Urothelium cell line (cell line): ENCODE results near the gene ZNF407.
A peak's percentile ranks its signal among the peaks of the same experiment; 100 is the strongest.

Source experiments
- DNase-seq: peaks from one replicate; pipeline ENCODE4 v3.0.0; 2011; ENCODE audit warnings: low spot score, mixed read lengths
- FAIRE-seq: peaks from 2 replicates; lab custom pipeline; 2011; peaks lifted over from hg19 to GRCh38; lab: Jason Lieb, UNC

The ZNF407 gene

GRCh38 chr18:74869904-74870863 lies 272.5 kb downstream of the ZNF407 start:
- FAIRE-seq (no peak), DNase-seq (no peak)

DNA sequence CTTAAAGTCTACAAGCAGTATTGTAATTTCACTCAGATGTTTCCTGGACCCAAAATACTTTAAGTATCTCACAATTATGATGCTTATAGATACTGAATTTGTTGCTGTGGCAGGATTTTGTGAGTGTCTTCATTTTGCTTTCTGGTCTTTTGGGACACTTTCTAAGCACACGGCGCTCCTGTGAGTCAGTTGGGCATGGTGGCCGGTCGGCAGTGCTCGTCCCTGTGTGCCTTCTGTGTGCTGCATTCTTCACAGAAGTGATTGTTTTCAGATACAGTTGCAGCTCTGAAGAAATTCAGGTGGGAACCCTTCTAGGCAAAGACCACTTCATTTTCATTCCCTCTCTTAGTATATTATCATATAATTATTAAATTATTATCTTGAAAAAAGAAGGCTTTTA lies 273.3 kb downstream of the ZNF407 start:
- no peak for FAIRE-seq
- no peak for DNase-seq

GRCh38 chr18:74873629-74874028 lies 276.0 kb downstream of the ZNF407 start:
- no peak for FAIRE-seq
- no peak for DNase-seq

- FAIRE-seq (no peak), DNase-seq (no peak)
These were observed 276.7 kb downstream of the ZNF407 start for GRCh38 chr18:74874351-74874750.

GRCh38 chr18:74876630-74877243 lies 279.1 kb downstream of the ZNF407 start:
- DNase-seq (no peak), FAIRE-seq (no peak)

DNA sequence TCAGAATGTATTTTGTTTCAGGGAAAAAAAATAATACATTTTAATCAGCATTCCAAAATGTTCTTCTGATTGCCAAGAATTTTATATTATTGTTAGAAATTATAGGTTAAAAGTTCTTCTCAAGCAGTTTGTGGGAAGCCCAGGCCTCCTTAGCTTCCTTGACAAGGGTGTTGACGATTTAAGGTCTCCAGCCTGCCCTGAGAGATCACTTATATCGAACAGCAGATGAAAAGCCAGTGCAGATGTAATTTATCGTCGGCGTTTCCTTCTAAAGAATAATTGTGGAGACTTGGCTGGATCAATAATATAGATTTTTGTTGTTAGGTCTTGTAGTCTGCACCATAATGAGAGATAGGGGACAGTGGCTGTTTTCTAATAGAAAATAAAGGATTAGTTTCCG lies 280.6 kb downstream of the ZNF407 start:
- FAIRE-seq (no peak), DNase-seq (no peak)

DNA sequence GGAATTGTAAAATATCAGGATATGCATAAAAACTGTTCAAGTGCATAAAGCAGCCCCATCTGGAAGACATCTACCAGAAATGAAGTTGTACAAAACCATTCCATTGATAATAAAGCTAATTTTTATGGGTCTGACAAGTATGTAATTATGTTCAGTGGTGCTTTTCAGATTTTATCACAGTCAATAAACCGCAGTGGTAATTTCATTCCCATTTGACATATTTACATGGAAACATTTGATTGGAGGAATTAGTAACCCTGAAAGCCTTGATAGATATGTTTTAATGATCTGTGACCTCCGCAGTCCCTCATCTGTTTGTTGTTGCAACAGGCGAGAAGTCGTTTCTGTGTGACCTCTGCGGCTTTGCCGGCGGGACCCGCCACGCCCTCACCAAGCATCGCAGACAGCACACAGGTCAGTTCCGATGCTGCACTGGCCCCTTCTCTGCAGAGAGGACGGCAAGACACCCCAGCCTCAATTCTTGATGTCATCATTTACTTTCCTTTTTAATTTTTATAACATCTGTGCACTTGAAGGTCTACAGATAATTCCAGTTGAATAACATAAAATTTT lies 283.1 kb downstream of the ZNF407 start:
- no peak for FAIRE-seq
- DNase-seq, result no peak

GRCh38 chr18:74892066-74892627 lies 294.5 kb downstream of the ZNF407 start:
- no peak for DNase-seq
- FAIRE-seq, result no peak

DNA sequence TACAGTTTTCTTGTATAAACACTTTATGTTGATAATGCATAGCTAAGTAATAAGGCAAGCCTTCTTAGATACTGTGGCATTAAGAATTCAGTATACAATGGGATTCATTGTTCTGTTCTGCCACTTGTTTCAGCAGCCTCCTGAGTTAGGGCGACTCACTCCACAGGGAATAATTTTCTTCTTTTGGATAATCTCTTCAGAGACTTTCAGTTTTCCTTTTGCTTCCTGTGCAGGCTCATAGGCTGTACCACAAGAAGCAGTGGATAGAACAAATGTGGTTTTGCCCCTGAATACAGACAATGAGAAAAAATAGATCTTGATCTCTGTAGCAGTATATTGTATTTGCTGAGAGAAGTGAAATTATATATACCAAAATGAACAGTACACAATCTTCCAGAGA lies 298.0 kb downstream of the ZNF407 start:
- FAIRE-seq (no peak), DNase-seq (no peak)

- DNase-seq, result peak; percentile 41
- peak; percentile 23 for FAIRE-seq
These were observed 298.8 kb downstream of the ZNF407 start for GRCh38 chr18:74896390-74896991.

GRCh38 chr18:74897971-74898657 lies 300.4 kb downstream of the ZNF407 start:
- DNase-seq (peak; percentile 6), FAIRE-seq (no peak)

DNA sequence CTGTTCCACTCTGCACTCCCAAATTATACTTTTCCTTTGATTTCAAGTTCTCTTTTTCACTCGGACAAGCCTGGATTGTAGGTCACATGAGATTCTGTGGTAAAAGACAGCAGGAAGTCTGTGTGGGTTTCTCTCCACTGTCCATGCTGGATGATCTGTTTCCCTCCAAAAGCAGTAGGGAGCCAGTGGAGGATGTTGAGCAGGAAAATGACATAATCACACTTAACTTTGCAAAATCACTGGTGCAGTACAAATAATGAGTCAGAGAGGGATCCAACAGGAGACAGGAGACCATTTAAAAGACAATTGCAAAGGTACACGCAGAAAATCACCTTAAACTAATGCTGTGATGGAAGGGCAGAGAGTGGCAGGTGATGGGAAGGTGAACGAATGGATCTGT lies 301.3 kb downstream of the ZNF407 start:
- no peak for FAIRE-seq
- peak; percentile 22 for DNase-seq

DNA sequence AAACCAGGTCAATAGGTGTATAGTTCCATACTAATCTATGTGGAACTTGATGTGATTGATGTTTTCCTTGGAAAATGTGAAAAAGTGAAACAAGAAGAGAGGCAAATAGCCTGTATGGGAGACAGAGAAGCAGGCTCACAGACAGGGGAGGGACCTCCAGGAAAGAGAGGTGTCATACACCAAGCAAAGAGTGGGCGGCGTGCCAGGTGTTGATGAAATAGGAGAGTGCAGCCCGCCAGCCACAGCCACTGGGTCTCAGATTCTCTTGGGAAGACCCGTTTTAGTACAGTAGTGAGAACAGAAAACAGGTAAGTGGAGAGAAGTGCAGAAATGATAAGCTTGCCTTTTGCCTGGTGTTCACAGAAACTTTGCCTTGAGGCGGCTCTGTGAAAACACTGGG lies 301.9 kb downstream of the ZNF407 start:
- FAIRE-seq, result no peak
- no peak for DNase-seq

- no peak for FAIRE-seq
- no peak for DNase-seq
These were observed 303.9 kb downstream of the ZNF407 start for GRCh38 chr18:74901362-74902146.

- FAIRE-seq, result no peak
- no peak for DNase-seq
These were observed 304.4 kb downstream of the ZNF407 start for GRCh38 chr18:74902147-74902455.

DNA sequence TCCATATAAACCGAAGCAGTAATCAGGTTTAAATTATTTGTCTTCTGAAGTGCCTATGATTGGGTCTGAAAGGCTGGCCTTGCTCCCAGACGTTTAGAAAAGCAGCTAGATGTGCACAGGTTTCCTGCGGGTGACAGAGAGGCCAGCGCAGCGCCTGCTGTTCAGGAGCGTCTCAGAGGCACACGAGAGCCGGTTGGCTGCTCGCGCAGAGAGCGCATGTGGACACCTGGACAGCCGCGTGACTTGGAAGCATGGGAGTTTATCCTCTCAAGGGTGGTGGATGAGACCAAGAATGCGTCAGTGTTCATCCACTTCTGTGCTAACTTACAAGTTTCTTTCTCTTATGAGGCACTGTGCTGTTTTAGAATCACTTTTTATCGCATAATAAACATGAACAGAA lies 307.6 kb downstream of the ZNF407 start:
- FAIRE-seq, result no peak
- DNase-seq, result no peak

- FAIRE-seq, result no peak
These were observed 308.5 kb downstream of the ZNF407 start for GRCh38 chr18:74906184-74906583.

GRCh38 chr18:74914052-74914591 lies 316.5 kb downstream of the ZNF407 start:
- DNase-seq (no peak), FAIRE-seq (no peak)

More at GRCh38 chr18:74906184-74906583, 308.5 kb downstream of the ZNF407 start:
- DNase-seq, result no peak

GRCh38 chr18:74914648-74915047 lies 317.0 kb downstream of the ZNF407 start:
- FAIRE-seq, result no peak
- no peak for DNase-seq
